ENCODE results near the gene PHACTR3.

The PHACTR3 gene

DNA sequence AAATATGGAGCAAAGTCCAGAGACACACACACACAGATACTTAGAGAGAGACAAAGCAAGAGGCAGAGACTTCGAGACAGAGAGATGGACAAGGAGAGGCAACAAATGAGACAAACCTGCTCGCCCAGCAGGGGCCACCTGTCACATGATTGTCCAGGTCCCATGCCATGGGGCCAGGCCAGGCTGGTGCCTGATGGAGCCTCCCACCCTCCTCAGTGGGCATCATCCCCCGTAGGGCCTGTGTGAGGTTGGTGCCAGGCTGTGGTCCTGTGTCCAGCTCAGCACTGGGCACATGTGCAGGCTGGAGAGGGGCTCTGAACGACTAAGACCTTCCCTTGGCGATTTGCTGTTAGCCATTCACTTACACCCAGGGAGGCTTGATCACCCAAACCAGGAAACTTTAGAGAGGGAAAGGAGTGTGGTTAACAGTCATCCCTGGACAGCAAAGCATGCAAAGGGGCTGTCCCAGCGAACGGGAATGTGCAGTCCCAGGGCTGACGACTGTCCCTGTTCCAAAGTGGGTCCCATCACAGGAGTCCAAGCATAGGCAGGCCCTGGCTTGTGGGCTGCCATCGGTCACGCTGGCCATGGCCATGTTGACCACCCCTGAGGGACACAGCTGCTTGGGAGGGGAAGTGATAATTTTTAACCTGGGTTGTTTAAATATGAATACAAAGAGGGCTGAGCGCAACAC is 38.4 kb upstream of the PHACTR3 start:
- no peak for TF ChIP-seq TCF12 (IDR thresholded peaks at IDR 0.05; ENCODE audit: low read depth)
- no peak for TF ChIP-seq EGR1 (IDR thresholded peaks at IDR 0.05)
- no peak for TF ChIP-seq TAF1 (IDR thresholded peaks at IDR 0.05; ENCODE audit: low read depth)
- no peak for TF ChIP-seq ZBTB7A (IDR thresholded peaks at IDR 0.05; ENCODE audit: low read depth)
- TF ChIP-seq TEAD4 (IDR thresholded peaks at IDR 0.05) = no peak
- no peak for TF ChIP-seq MAX (IDR thresholded peaks at IDR 0.05)
- no peak for TF ChIP-seq CREB1 (IDR thresholded peaks at IDR 0.05; ENCODE audit: low read depth)
- TF ChIP-seq CEBPB (IDR thresholded peaks at IDR 0.05) = no peak
- no peak for TF ChIP-seq RAD21 (IDR thresholded peaks at IDR 0.05; ENCODE audit: low read depth)
- no peak for TF ChIP-seq EP300 (IDR thresholded peaks at IDR 0.05; ENCODE audit: borderline replicate concordance)
- TF ChIP-seq YY1 (IDR thresholded peaks at IDR 0.05; ENCODE audit: low read depth) = no peak
- TF ChIP-seq, protein P1, sequence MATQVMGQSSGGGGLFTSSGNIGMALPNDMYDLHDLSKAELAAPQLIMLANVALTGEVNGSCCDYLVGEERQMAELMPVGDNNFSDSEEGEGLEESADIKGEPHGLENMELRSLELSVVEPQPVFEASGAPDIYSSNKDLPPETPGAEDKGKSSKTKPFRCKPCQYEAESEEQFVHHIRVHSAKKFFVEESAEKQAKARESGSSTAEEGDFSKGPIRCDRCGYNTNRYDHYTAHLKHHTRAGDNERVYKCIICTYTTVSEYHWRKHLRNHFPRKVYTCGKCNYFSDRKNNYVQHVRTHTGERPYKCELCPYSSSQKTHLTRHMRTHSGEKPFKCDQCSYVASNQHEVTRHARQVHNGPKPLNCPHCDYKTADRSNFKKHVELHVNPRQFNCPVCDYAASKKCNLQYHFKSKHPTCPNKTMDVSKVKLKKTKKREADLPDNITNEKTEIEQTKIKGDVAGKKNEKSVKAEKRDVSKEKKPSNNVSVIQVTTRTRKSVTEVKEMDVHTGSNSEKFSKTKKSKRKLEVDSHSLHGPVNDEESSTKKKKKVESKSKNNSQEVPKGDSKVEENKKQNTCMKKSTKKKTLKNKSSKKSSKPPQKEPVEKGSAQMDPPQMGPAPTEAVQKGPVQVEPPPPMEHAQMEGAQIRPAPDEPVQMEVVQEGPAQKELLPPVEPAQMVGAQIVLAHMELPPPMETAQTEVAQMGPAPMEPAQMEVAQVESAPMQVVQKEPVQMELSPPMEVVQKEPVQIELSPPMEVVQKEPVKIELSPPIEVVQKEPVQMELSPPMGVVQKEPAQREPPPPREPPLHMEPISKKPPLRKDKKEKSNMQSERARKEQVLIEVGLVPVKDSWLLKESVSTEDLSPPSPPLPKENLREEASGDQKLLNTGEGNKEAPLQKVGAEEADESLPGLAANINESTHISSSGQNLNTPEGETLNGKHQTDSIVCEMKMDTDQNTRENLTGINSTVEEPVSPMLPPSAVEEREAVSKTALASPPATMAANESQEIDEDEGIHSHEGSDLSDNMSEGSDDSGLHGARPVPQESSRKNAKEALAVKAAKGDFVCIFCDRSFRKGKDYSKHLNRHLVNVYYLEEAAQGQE (IDR thresholded peaks at IDR 0.05; ENCODE audit: low read depth) = no peak
- TF ChIP-seq FOXM1 (IDR thresholded peaks at IDR 0.05; ENCODE audit: borderline replicate concordance, low read depth) = no peak
- TF ChIP-seq, protein P2, sequence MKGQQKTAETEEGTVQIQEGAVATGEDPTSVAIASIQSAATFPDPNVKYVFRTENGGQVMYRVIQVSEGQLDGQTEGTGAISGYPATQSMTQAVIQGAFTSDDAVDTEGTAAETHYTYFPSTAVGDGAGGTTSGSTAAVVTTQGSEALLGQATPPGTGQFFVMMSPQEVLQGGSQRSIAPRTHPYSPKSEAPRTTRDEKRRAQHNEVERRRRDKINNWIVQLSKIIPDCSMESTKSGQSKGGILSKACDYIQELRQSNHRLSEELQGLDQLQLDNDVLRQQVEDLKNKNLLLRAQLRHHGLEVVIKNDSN (IDR thresholded peaks at IDR 0.05) = no peak
- no peak for TF ChIP-seq NFIC (IDR thresholded peaks at IDR 0.05)

- TF ChIP-seq, protein P2 (IDR thresholded peaks at IDR 0.05) = no peak
- TF ChIP-seq EP300 (IDR thresholded peaks at IDR 0.05; ENCODE audit: borderline replicate concordance) = no peak
- TF ChIP-seq FOXM1 (IDR thresholded peaks at IDR 0.05; ENCODE audit: borderline replicate concordance, low read depth) = no peak
- no peak for TF ChIP-seq RAD21 (IDR thresholded peaks at IDR 0.05; ENCODE audit: low read depth)
- no peak for TF ChIP-seq CEBPB (IDR thresholded peaks at IDR 0.05)
- TF ChIP-seq TEAD4 (IDR thresholded peaks at IDR 0.05) = no peak
- no peak for TF ChIP-seq EGR1 (IDR thresholded peaks at IDR 0.05)
- TF ChIP-seq NFIC (IDR thresholded peaks at IDR 0.05) = no peak
- TF ChIP-seq YY1 (IDR thresholded peaks at IDR 0.05; ENCODE audit: low read depth) = no peak
- TF ChIP-seq ZBTB7A (IDR thresholded peaks at IDR 0.05; ENCODE audit: low read depth) = no peak
- no peak for TF ChIP-seq TCF12 (IDR thresholded peaks at IDR 0.05; ENCODE audit: low read depth)
Measured at GRCh38 chr20:59566631-59567524, 37.5 kb upstream of the PHACTR3 start.

DNA sequence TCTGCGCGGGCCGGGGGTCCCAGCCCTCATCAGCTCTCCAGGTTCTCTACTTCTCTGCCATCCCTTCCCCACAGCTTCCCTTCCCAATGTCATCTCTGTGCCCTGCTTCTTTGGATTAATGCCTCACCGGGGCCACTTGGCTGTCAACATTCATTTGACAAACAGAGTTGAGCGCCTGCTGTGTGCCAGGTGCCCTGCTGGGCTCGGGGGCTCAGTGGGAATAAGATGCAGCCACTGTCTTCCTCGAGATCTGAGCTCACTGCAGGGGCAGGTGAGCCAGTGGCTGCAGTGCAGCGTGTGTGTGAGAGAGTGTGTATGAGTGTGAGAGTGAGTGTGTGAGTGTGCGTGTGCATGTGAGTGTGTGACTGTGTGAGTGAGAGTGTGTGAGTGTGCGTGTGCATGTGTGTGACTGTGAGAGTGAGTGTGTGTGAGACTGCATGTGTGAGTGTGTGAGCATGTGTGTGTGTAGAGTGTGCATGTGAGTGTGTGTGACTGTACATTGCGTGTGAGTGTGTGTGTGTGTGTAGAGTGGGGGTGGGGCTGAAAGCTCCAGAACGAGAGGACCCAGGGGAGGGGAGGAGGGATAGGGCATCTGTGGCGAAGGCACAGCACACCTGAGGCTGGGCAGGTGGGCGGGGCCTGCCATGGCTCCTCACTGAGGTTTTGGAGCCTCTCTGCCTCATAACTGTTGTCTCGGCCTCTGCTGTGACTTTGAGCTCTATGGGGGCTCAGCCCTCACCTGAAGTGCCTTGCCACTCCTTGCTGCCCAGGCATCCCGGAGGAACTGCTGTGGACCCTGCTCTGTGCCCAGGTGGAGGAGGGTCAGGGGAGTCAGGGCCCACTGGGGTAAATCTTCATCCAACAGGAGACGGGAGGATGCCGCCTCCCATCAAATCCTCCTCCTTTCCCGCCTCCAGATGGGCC is 36.5 kb upstream of the PHACTR3 start:
- no peak for TF ChIP-seq TAF1 (IDR thresholded peaks at IDR 0.05; ENCODE audit: low read depth)
- TF ChIP-seq, protein P1 (IDR thresholded peaks at IDR 0.05; ENCODE audit: low read depth) = no peak
- no peak for TF ChIP-seq MAX (IDR thresholded peaks at IDR 0.05)
- TF ChIP-seq ZBTB7A (IDR thresholded peaks at IDR 0.05; ENCODE audit: low read depth) = no peak
- TF ChIP-seq TCF12 (IDR thresholded peaks at IDR 0.05; ENCODE audit: low read depth) = no peak
- no peak for TF ChIP-seq CEBPB (IDR thresholded peaks at IDR 0.05)
- TF ChIP-seq RAD21 (IDR thresholded peaks at IDR 0.05; ENCODE audit: low read depth) = no peak
- no peak for TF ChIP-seq TEAD4 (IDR thresholded peaks at IDR 0.05)
- TF ChIP-seq YY1 (IDR thresholded peaks at IDR 0.05; ENCODE audit: low read depth) = no peak

DNA sequence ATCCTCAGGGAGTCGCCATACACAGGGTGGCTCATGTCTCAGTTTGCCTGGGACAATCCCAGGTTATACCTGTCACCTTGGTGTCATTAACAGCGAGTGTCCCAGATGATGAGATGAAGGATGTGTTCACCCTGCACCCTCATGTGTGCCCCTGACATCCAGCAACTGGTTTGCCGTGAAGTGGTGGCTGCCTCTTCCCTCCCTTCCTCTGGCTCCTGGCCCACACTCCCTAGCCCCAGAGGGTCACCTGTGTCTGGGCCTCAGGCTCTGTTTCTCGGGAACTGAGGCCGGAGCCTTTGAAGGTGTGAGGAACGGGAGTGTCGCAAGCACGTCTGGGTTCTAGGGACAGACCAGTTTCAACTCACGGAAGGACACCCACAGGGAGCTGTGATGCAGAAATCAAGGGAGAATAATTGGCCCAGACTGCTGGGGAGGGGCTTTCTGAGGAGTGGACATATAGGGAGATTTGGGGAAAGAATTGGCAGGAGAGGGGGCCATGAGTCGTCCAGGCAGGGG is 35.8 kb upstream of the PHACTR3 start:
- TF ChIP-seq EP300 (IDR thresholded peaks at IDR 0.05; ENCODE audit: borderline replicate concordance) = no peak
- TF ChIP-seq NFIC (IDR thresholded peaks at IDR 0.05) = no peak
- no peak for TF ChIP-seq MAX (IDR thresholded peaks at IDR 0.05)
- no peak for TF ChIP-seq EGR1 (IDR thresholded peaks at IDR 0.05)
- TF ChIP-seq YY1 (IDR thresholded peaks at IDR 0.05; ENCODE audit: low read depth) = no peak
- TF ChIP-seq, protein P1 (IDR thresholded peaks at IDR 0.05; ENCODE audit: low read depth) = no peak
- no peak for TF ChIP-seq TEAD4 (IDR thresholded peaks at IDR 0.05)
- no peak for TF ChIP-seq ZBTB7A (IDR thresholded peaks at IDR 0.05; ENCODE audit: low read depth)
- TF ChIP-seq RAD21 (IDR thresholded peaks at IDR 0.05; ENCODE audit: low read depth) = no peak
- TF ChIP-seq TCF12 (IDR thresholded peaks at IDR 0.05; ENCODE audit: low read depth) = no peak
- TF ChIP-seq TAF1 (IDR thresholded peaks at IDR 0.05; ENCODE audit: low read depth) = no peak
- TF ChIP-seq CREB1 (IDR thresholded peaks at IDR 0.05; ENCODE audit: low read depth) = no peak
- TF ChIP-seq, protein P2 (IDR thresholded peaks at IDR 0.05) = no peak

Data from Ishikawa (cell line).